NCI-H446 (cell line): ENCODE data around the gene AAR2.

Experiments
- DNase-seq, 2 experiments: peaks; one replicate each; lab custom pipeline; 2025; lab: John Stamatoyannopoulos, UW

Gene AAR2

GRCh38 chr20:36218380-36219064, 17.8 kb upstream of the AAR2 start:
- DNase-seq: no peak

DNA sequence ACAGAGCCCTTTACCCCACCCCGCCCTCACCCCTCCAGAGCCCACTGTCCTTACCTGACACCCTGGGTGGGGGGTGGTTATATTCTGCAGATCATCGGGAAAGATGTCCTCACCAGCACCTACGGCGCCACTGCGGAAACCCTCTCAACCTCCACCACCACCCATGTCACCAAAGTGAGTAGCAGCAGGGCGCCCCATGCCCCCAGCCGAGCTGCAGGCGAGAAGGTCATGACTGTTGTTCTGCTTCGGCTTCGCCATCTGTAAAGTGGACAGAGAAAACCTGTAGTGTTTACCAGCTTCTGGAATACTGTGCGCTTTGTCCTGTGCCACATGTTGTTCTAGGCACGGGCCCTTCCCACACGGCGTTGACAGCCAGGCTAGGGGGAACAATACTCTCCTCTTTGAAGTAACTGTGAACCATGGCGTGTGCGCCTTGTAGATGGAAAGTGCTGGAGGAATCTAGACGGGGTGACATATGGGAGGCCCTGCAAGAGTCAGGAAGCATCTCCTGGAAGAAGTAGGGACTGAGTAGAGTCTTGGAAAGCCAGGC, 16.5 kb upstream of the AAR2 start:
- DNase-seq: no peak

GRCh38 chr20:36225666-36226065, 10.6 kb upstream of the AAR2 start:
- no peak for DNase-seq

DNA sequence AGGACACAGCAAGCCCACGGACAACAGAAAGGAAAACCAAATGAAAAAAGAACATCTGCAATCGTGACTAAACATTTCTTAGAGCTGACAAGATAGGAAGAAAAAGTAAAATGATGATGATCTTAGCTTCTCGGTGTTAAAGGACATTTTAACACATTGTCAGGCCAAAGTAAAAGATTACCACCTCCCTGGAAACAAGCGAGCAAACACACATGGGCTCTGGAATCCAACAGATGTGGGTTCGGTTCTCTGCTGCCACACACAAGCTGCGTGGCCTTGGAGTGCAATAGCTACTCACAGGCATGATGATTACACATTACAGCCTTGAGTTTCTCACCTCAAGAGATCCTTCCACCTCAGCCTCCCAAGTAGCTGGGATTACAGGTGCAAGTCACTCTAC, 7.5 kb upstream of the AAR2 start:
- no peak for DNase-seq

GRCh38 chr20:36230019-36230418, 6.3 kb upstream of the AAR2 start:
- DNase-seq: no peak

DNA sequence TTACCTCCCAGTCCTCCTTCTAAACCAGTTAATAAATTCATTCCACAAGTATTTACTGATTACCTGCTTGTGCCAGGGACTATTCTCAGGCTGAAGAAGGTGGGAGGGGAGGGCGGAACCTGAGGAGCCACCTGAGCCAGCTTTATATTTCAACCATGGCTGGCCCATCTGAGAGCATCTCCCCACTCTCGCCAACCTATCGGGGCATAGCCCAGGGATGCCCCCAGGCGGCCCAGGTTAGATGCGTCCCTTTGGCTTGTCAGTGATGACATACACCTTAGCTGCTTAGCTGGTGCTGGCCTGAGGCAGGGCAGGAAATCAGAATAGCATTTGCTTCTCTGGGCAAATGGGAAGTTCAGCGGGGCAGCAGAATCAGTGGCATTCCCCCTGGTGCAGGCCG, 4.9 kb upstream of the AAR2 start:
- DNase-seq: no peak

DNA sequence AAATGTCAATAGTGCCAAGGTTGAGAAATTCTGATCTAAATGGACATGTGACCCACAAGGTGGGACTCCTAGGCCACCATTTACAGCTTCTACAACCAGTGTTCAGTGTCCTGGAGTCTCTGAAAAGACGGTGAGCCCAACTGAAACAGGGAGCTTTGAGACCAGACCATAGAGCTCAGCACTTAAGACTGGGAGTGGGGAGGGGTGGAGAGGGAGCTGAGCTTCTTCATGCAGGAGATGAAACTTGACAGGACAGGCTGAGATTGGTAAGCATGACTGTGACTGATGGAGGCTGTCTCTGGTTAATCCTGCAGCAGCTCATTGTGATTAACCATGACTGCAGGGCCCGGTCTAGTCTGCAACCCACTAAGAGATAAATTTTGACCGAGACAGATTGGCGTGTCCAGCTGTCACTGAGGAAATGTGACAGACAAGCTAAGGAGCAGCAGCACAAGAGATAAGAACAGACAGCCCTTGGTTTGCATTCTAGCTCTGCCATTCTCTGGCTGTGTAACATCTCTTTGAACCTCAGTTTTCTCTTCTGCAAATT, 1.4 kb upstream of the AAR2 start:
- no peak for DNase-seq

DNA sequence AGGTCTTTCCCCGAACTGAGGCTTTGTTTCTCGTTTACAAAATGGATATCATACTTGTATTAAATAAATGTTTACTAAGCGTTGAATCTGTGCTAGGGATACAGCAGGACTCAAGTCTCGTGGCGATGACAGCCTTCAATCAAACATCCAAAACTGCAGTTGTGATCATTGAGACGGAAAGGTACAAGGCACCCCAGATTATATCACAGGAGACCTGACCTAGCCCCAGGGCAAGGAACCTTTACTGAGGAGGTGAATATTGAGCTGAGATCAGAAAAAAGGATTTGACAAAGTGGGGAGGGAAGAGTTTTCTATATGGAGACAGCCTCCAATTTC, 476 bp downstream of the AAR2 start:
- DNase-seq: no peak

- DNase-seq: no peak
Observed at GRCh38 chr20:36237477-36237876, 1.2 kb downstream of the AAR2 start.

- no peak for DNase-seq
Observed at GRCh38 chr20:36238153-36238552, 1.9 kb downstream of the AAR2 start.

GRCh38 chr20:36238760-36239159, 2.5 kb downstream of the AAR2 start:
- no peak for DNase-seq

DNA sequence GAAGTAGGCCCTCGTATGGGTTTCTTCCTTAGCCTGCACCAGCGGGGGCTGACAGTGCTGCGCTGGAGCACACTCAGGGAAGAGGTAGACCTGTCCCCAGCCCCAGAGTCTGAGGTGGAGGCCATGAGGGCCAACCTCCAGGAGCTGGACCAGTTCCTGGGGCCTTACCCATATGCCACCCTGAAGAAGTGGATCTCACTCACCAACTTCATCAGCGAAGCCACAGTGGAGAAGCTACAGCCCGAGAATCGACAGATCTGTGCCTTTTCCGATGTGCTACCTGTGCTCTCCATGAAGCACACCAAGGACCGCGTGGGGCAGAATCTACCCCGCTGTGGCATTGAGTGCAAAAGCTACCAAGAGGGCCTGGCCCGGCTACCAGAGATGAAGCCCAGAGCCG, 3.8 kb downstream of the AAR2 start:
- no peak for DNase-seq

- no peak for DNase-seq
Observed at GRCh38 chr20:36241678-36242077, 5.4 kb downstream of the AAR2 start.

DNA sequence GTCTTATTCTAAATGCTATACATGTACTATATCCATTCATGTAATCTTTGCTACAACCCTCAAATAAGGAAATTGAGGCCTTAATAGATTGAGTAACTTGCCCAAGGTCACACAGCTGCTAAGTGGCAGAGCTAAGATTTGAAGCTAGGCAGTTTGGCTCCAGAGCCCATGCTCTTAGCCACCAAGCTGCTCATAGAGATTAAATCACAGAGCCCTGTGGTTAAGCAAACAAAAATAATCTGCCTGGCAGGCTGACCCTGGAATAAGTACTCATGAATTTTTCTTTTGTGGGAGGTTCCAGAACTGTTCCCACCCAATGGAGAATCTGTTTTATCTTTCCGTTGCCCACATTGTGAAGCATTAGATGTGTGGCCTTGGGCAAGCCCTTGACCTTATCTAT, 7.4 kb downstream of the AAR2 start:
- DNase-seq: no peak

DNA sequence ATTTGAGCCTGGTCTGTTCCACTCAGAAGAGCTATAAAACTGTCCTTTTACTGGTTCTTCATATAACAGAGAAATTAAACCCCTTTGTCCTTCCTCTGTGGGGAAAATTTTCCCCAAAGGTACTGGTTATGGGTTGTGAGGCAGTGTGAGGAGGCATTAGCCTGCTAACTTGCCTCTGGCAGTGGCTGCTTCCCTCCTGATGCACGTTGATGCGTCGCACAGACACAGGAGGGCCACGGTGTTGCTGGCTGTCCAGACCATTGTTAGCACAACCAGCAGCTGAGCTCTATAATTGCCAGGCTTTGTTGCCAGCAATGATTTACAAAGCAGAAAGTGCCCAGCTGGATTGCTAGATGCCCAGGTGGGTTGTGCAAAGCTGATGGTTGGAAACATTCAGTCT, 10.1 kb downstream of the AAR2 start:
- no peak for DNase-seq

DNA sequence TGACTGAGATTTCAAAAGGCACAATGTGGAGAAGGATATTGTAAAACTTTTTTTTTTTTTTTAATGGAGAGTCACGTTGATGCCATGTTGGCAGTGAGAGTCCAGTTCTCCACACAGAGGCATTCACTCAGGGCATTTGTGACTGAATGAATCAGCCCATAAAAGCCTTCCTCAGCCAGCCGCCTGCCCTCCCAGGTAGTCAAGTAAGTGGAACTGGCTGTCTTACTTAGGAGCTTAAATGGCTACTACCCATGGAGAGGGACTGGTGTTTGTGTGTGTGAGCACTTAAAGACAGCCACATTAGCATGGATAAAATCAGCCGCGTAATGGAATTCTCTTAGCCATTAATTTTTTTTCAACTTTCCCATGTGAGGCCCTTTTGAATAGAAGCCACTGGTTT, 12.6 kb downstream of the AAR2 start:
- no peak for DNase-seq

DNA sequence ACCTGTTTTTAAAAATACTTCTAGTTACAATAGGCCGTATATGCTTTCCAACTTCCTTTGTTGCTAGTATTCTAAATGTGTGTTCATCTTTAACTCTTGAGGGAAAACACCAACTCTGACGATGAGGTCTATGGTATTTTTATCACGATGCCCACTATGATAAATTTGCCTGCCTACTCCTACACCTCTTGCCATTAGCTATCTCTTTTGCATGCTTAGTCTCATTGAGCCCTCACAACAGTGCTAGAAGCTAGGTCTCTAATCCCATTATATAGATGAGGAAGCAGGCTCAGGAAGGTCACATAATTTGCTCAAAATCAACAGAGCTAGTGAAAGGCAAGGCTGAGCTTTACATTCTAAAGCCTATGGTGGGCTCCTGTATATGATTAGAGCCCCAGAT, 13.2 kb downstream of the AAR2 start:
- DNase-seq: no peak

DNA sequence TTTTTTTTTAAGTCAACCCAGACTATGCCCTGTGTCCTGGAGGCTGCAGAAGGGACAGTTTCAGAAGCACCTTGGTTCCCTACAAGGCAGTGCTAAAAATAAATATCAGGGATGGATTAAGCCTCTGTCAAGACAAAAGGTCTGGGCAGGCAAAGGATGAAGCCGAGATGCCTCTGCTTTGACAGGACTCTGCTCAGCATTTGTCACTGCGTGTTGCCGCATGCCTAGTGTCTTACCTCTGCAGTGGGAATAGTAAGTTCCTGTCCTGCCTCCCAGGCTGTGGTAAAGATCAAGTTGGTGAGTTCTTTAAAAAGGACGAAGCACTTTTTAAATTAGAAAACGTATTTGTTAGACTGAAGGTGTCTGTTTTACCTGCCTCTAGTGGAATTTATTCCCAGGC, 15.1 kb downstream of the AAR2 start:
- DNase-seq: no peak

GRCh38 chr20:36252511-36252910, 16.2 kb downstream of the AAR2 start:
- DNase-seq: no peak

GRCh38 chr20:36253036-36253435, 16.8 kb downstream of the AAR2 start:
- no peak for DNase-seq

GRCh38 chr20:36254076-36254475, 17.8 kb downstream of the AAR2 start:
- DNase-seq: no peak

DNA sequence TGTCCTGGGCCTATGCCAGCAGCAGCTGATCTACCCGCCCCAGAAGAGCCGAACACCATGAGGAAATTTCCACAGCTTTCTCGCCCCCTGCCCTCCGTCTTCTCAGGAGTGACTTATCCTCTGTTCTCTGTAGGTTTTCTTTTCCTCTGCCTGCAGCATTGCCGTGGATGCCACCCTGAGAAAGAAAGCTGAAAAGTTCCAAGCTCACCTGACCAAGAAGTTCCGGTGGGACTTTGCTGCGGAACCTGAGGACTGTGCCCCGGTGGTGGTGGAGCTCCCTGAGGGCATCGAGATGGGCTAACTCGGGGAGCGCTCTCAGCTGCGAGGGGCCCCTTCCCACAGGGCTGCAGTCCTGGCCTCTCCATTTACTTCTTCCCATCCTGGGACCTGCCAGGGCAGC, 19.2 kb downstream of the AAR2 start:
- DNase-seq: no peak

DNA sequence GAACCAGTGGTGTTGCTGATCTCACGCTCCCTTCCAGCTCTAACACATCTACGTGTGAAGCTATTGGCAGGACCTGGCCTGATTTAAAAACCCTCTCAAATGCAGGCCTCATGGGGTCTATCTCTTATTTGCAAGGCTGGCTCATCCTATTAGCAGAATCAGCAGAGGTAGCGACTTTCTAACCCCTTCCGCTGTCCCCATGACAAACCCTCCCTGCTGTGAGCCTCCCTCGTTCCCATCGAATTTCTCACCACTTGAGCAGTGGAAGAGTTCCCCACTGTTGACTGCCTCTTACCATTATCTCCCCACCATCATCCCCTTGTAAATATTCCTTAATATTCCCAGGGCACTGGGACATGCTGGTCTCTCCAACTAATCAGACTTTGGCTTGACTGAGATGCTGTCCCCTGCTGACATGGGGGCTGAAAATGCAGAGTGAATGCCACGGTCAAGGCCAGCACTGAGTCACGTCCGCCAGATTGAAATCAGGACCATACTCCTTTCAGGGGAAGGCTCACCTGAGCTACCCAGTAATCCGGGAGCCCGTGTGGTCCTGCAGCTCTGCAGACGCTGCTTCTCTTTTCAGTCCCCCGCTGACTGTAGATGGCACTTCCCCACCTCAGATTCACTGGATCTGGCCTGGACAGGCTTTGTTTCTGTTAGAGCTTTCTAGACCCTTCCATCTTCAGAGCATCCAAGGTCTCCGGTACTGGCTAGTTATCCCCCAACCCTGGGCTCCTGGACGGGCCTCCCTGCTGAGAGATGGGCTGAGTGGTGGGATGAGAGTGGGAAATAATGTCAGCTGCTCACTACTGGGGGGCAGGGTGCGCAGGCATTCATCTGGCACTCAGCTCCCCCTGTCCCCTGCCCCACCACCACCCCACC, 23.1 kb downstream of the AAR2 start:
- DNase-seq: no peak
